ENCODE data around the gene ABTB2. TPM values are rescaled to one million over a fixed set of nuclear protein-coding genes. Genes with fewer than 3 reads are reported as not detected.

The ABTB2 gene
- total and polyA plus RNA-seq, 9 of the 15 experiments (the other 6 are each of a cell fraction or from before 2014, with no cell fraction given): 0.03 to 0.18 (median 0.12) TPM; not detected in 2

GRCh38 chr11:34105957-34106504 lies 251.8 kb downstream of the ABTB2 start (continued):
- no peak for TF ChIP-seq SLC30A9 (CRISPR knock-in tag; IDR thresholded peaks at IDR 0.05)
- no peak for TF ChIP-seq FOXK1 (CRISPR knock-in tag; IDR thresholded peaks at IDR 0.05; ENCODE audit: borderline replicate concordance)
- TF ChIP-seq NFE2 (IDR thresholded peaks at IDR 0.05; ENCODE audit: low read depth): peak; percentile 66
- no peak for TF ChIP-seq MAFF (IDR thresholded peaks at IDR 0.05; ENCODE audit: low read length)
- TF ChIP-seq ZNF507 (tag; conservative IDR thresholded peaks at IDR 0.05): no peak
- no peak for TF ChIP-seq HDGF (IDR thresholded peaks at IDR 0.05)
- no peak for TF ChIP-seq SRSF9 (IDR thresholded peaks at IDR 0.05; ENCODE audit: borderline replicate concordance, low read depth, low read length)
- TF ChIP-seq RBM22 (IDR thresholded peaks at IDR 0.05; ENCODE audit: low read depth, low read length, poor library complexity, severe bottlenecking): peak; percentile 86
- TF ChIP-seq ZNF609 (CRISPR knock-in tag; IDR thresholded peaks at IDR 0.05; ENCODE audit: borderline replicate concordance): no peak; the same call in 1 of the 2 replicates
- no peak for TF ChIP-seq DLX4 (CRISPR knock-in tag; IDR thresholded peaks at IDR 0.05)
- TF ChIP-seq AFF4 (CRISPR knock-in tag; IDR thresholded peaks at IDR 0.05): no peak
- TF ChIP-seq PKNOX1 (IDR thresholded peaks at IDR 0.05): 0 out of 2 replicates have a peak, but pooled peaks have one; percentile 8
- no peak for TF ChIP-seq E2F3 (CRISPR knock-in tag; IDR thresholded peaks at IDR 0.05)
- no peak for TF ChIP-seq CLOCK (CRISPR knock-in tag; IDR thresholded peaks at IDR 0.05; ENCODE audit: borderline replicate concordance)

Data from K562 (cell line).